CD14-positive monocyte (primary cell): ENCODE measurements around the gene GOLIM4. TPM values are rescaled to one million over a fixed set of nuclear protein-coding genes. Genes with fewer than 3 reads are reported as not detected.

Experiments used
- DNase-seq, 3 donors: peaks; one replicate each; pipeline ENCODE4 v3.0.0-alpha.2; 2011 to 2022
- H2AFZ ChIP-seq: 2 replicates; pipeline ENCODE4 v1.6.0; 2012; ENCODE audit warnings: mild to moderate bottlenecking, low read depth, low read length, inconsistent platforms; ENCODE audit not compliant: insufficient read depth, poor library complexity, severe bottlenecking
- H3K27ac ChIP-seq, 2 donors: 1 replicate in 1 of 2; 2 replicates in 1 of 2; pipeline ENCODE4 v1.5.1; 2012 to 2013; ENCODE audit warnings: low read length in 2 of 2, control low read depth in 1 of 2, inconsistent platforms in 1 of 2, low read depth in 1 of 2, mild to moderate bottlenecking in 1 of 2
- H3K27me3 ChIP-seq, 2 donors: one replicate each; pipeline versions ENCODE4 v1.6.0 to v1.6.1; 2011 to 2013; ENCODE audit warnings: low read length in 2 of 2; ENCODE audit not compliant: control insufficient read depth in 2 of 2, insufficient read depth in 2 of 2
- H3K36me3 ChIP-seq, 2 donors: replicated peaks in 1 of 2; 1 replicate in 1 of 2; 2 replicates in 1 of 2; pipeline versions ENCODE4 v1.5.1 to v1.6.1; 2012 to 2013; ENCODE audit warnings: low read length in 2 of 2, control low read depth in 1 of 2, inconsistent platforms in 1 of 2, mild to moderate bottlenecking in 1 of 2; ENCODE audit not compliant: insufficient read depth in 2 of 2, control insufficient read depth in 1 of 2
- H3K4me1 ChIP-seq, 2 donors: 1 replicate in 1 of 2; 2 replicates in 1 of 2; pipeline versions ENCODE4 v1.5.1 to v1.6.1; 2012 to 2013; ENCODE audit warnings: low read length in 2 of 2, control low read depth in 1 of 2, inconsistent platforms in 1 of 2, mild to moderate bottlenecking in 1 of 2, moderate library complexity in 1 of 2; ENCODE audit not compliant: insufficient read depth in 2 of 2, control insufficient read depth in 1 of 2
- H3K4me2 ChIP-seq: replicated peaks from 2 replicates; pipeline ENCODE3; 2012; ENCODE audit warnings: low read length, moderate library complexity, mild to moderate bottlenecking; ENCODE audit not compliant: poor library complexity, severe bottlenecking; ENCODE audit errors: extremely low read depth
- H3K4me3 ChIP-seq, 3 experiments: fragments of 200-600 bp in 1 of 3; sonication (generic) in 1 of 3; replicated peaks in 1 of 3; 1 replicate in 2 of 3; 2 replicates in 1 of 3; pipeline ENCODE4 v1.5.1; 2011 to 2013; ENCODE audit warnings: low read length in 3 of 3, mild to moderate bottlenecking in 3 of 3, control low read depth in 2 of 3, low read depth in 2 of 3, inconsistent platforms in 1 of 3, moderate library complexity in 1 of 3
- H3K79me2 ChIP-seq: 2 replicates; pipeline ENCODE4 v1.6.0; 2012; ENCODE audit warnings: mild to moderate bottlenecking, control low read depth, inconsistent platforms, low read length, moderate library complexity; ENCODE audit not compliant: insufficient read depth
- H3K9ac ChIP-seq: 2 replicates; pipeline ENCODE4 v1.6.0; 2017; ENCODE audit warnings: low read length, mild to moderate bottlenecking; ENCODE audit not compliant: insufficient read depth, poor library complexity, severe bottlenecking
- H3K9me3 ChIP-seq, 2 donors: replicated peaks in 1 of 2; 1 replicate in 1 of 2; 2 replicates in 1 of 2; pipeline versions ENCODE4 v1.5.1 to v1.6.1; 2012 to 2013; ENCODE audit warnings: low read length in 2 of 2, control low read depth in 1 of 2; ENCODE audit not compliant: control insufficient read depth in 1 of 2, insufficient read depth in 1 of 2
- H4K20me1 ChIP-seq: 2 replicates; pipeline ENCODE4 v1.6.0; 2012; ENCODE audit warnings: mild to moderate bottlenecking, low read length, control low read depth, moderate library complexity; ENCODE audit not compliant: insufficient read depth
- H3K27ac Mint-ChIP-seq, 7 donors: one replicate each; pipeline ENCODE4 v1.8.0; 2020; ENCODE audit warnings: mild to moderate bottlenecking in 7 of 7, mixed read lengths in 7 of 7, moderate library complexity in 6 of 7, inconsistent platforms in 2 of 7
- H3K27me3 Mint-ChIP-seq, 3 donors: one replicate each; pipeline ENCODE4 v1.8.0; 2021 to 2022; ENCODE audit warnings: low read depth in 3 of 3, mild to moderate bottlenecking in 3 of 3, mixed read lengths in 3 of 3, moderate library complexity in 3 of 3, inconsistent platforms in 1 of 3
- H3K36me3 Mint-ChIP-seq, 2 donors: one replicate each; pipeline ENCODE4 v1.8.0; 2020; ENCODE audit warnings: mixed read lengths in 2 of 2, inconsistent platforms in 1 of 2, mild to moderate bottlenecking in 1 of 2
- H3K4me1 Mint-ChIP-seq: one replicate; pipeline ENCODE4 v1.8.0; 2020; ENCODE audit warnings: mild to moderate bottlenecking, mixed read lengths
- H3K4me3 Mint-ChIP-seq, 2 donors: one replicate each; pipeline ENCODE4 v1.8.0; 2020; ENCODE audit warnings: mild to moderate bottlenecking in 2 of 2, mixed read lengths in 2 of 2, moderate library complexity in 1 of 2
- H3K9me3 Mint-ChIP-seq, 7 donors: one replicate each; pipeline ENCODE4 v1.8.0; 2020 to 2022; ENCODE audit warnings: mixed read lengths in 7 of 7, mild to moderate bottlenecking in 6 of 7, moderate library complexity in 6 of 7, inconsistent platforms in 2 of 7
- CTCF ChIP-seq: fragments of 200-600 bp; IDR thresholded peaks from one replicate; pipeline ENCODE4 v1.8.0; 2022; ENCODE audit warnings: antibody characterized with exemption, mild to moderate bottlenecking
- WGBS: methylation state at CpG from one replicate; pipeline ENCODE4 v1.1.5; 2013; ENCODE audit warnings: missing lambda C conversion rate; ENCODE audit not compliant: insufficient coverage; 5-methylcytosine and 5-hydroxymethylcytosine counted together
- intact Hi-C, 2 donors: fragments of 100-400 bp; cut with micrococcal nuclease; formaldehyde crosslinking; loops; one replicate each; pipeline versions ENCODE4 v1.15.0 to v1.15.1; 2023
- polyA plus RNA-seq, 3 donors: library from polyadenylated mRNA; depleted of rRNA in 1 of 3; unstranded in 2 of 3; stranded (reverse) in 1 of 3; fragments of 300-500 nt in 2 of 3; fragments of >200 nt in 1 of 3; fragmentation: Illumina TruSeq in 2 of 3; gene quantifications; 1 replicate in 2 of 3; 2 replicates in 1 of 3; pipeline ENCODE4 v1.2.3, GENCODE V29; 2012 to 2021

The GOLIM4 gene
- polyA plus RNA-seq, 3 donors, result 3.5 to 6.4 (median 5.8) TPM

- Mint-ChIP-seq H3K9me3 (peaks cover 9 to 23% (median 20%) of the 10 kb centered on the region in 7 donors), H3K36me3 (peaks cover 6 to 15% of the 10 kb centered on the region in 2 donors), H3K4me3 (no peak overlapping the region), H3K4me1 (peaks cover 13% of the 10 kb centered on the region), H3K27me3 (peaks cover 0 to 3% (median 0%) of the 10 kb centered on the region in 3 donors), H3K27ac (no peak overlapping the region)
- DNase-seq, result no peak
- no peak overlapping the region for H3K27ac ChIP-seq
- intact Hi-C loops, result no loop called here
- H3K4me1 ChIP-seq, result no peaks in the 10 kb centered on the region
- H3K4me3 ChIP-seq, result no peak overlapping the region
- H3K36me3 ChIP-seq, result no peaks in the 10 kb centered on the region
- no peak overlapping the region for H3K4me2 ChIP-seq
- H3K27me3 ChIP-seq, result no peaks in the 10 kb centered on the region
- H2AFZ ChIP-seq, result no peak overlapping the region
- H3K79me2 ChIP-seq, result peaks cover 4% of the 10 kb centered on the region
- no peaks in the 10 kb centered on the region for H4K20me1 ChIP-seq
- H3K9ac ChIP-seq, result no peak overlapping the region
- no peak for TF ChIP-seq CTCF
- WGBS, result no CpG with 5 or more reads among the region's 2 CpGs
- peaks cover 7 to 20% of the 10 kb centered on the region in 2 donors for H3K9me3 ChIP-seq
Observed at GRCh38 chr3:168052515-168052914, 43.2 kb downstream of the GOLIM4 start.

GRCh38 chr3:168051531-168052471, 43.9 kb downstream of the GOLIM4 start:
- Histone ChIP-seq H3K27me3 (no peaks in the 10 kb centered on the region), H3K4me2 (no peak overlapping the region), H3K36me3 (no peaks in the 10 kb centered on the region), H4K20me1 (no peaks in the 10 kb centered on the region), H3K27ac (no peak overlapping the region), H2AFZ (no peak overlapping the region), H3K4me3 (no peak overlapping the region), H3K9ac (no peak overlapping the region), H3K4me1 (no peaks in the 10 kb centered on the region), H3K79me2 (peaks cover 4% of the 10 kb centered on the region), H3K9me3 (peaks cover 7 to 15% of the 10 kb centered on the region in 2 donors)
- DNase-seq, result no peak
- WGBS, result 80% methylated on average over 4 of the region's 9 CpGs
- H3K4me3 Mint-ChIP-seq, result no peak overlapping the region
- no peak for TF ChIP-seq CTCF
- intact Hi-C loops, result no loop called here
- peaks cover 6 to 12% of the 10 kb centered on the region in 2 donors for H3K36me3 Mint-ChIP-seq
- H3K9me3 Mint-ChIP-seq, result peaks cover 9 to 19% (median 15%) of the 10 kb centered on the region in 7 donors
- peaks cover 0 to 3% (median 0%) of the 10 kb centered on the region in 3 donors for H3K27me3 Mint-ChIP-seq
- H3K4me1 Mint-ChIP-seq, result peaks cover 13% of the 10 kb centered on the region
- no peak overlapping the region for H3K27ac Mint-ChIP-seq
